GM10248 (cell line): Measurements from ENCODE around the gene ARHGAP26.

Source experiments
- CTCF ChIA-PET: fragments of 300-600 bp; sonication (Branson Sonifier 250); formaldehyde crosslinking; extraction: SDS; loops from one replicate; lab custom pipeline; 2021; ENCODE audit warnings: antibody characterized with exemption; lab: Yijun Ruan, JAX
- POLR2A ChIA-PET: fragments of 350-650 bp; sonication (Branson Sonifier 250); formaldehyde crosslinking; extraction: SDS; loops from one replicate; lab custom pipeline; 2020; ENCODE audit warnings: antibody characterized with exemption; lab: Yijun Ruan, JAX
- DNase-seq: peaks from one replicate; pipeline ENCODE4 v3.0.0; 2012; ENCODE audit errors: extremely low spot score
- CTCF ChIP-seq: IDR thresholded peaks from 2 replicates; pipeline ENCODE4 v1.5.1; 2012; ENCODE audit warnings: mild to moderate bottlenecking, low read depth; ENCODE audit errors: extremely low read depth, missing control alignments, control extremely low read depth

The ARHGAP26 gene

GRCh38 chr5:143182901-143183820 is 413.0 kb downstream of the ARHGAP26 start:
- ChIA-PET POLR2A (interaction anchor here (0.6 to 1.1 kb wide), 8 partner anchors 22 to 409 kb away, joined by 3 to 10 read pairs (median 4); no protein-coding TSS in a partner anchor), CTCF (interaction anchor here (0.7 to 2.8 kb wide), 21 partner anchors 9 to 251 kb away, joined by 3 to 14 read pairs (median 3); no protein-coding TSS in a partner anchor)
- no peak for TF ChIP-seq CTCF
- peak; percentile 56 for DNase-seq

DNA sequence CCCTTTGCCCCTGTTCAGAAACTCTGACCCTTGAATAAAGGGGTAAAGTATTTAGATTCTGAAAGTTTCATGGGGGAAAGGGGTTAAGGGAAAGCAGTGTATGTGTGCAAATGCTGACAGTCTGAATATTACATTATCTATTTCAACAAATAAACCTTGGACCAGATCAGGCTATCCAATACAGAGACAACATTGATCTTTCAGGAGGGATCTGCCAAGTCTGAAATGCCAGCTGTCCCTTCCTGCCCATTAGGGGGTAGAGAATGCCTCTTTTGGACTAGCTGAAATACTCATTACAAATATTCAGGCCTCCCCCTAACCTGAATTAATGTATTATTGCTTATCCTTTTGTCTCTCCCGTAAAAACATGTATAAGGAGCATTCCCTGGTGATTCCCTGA is 413.8 kb downstream of the ARHGAP26 start:
- TF ChIP-seq CTCF, result no peak
- POLR2A ChIA-PET, result interaction anchor here (0.6 to 1.1 kb wide), 3 partner anchors 23 to 181 kb away, joined by 3 to 4 read pairs (median 4); no protein-coding TSS in a partner anchor
- no peak for DNase-seq
- CTCF ChIA-PET, result interaction anchor here (0.7 to 2.2 kb wide), 10 partner anchors 11 to 156 kb away, joined by 3 to 8 read pairs (median 4); no protein-coding TSS in a partner anchor

GRCh38 chr5:143186623-143187022 is 416.4 kb downstream of the ARHGAP26 start:
- POLR2A ChIA-PET, result interaction anchor here (1.3 kb wide), 1 partner anchor 12 kb away, joined by 5 read pairs; no protein-coding TSS in a partner anchor
- CTCF ChIA-PET, result interaction anchor here (0.7 to 2.6 kb wide), 16 partner anchors 9 to 183 kb away, joined by 3 to 8 read pairs (median 4); no protein-coding TSS in a partner anchor
- no peak for TF ChIP-seq CTCF
- DNase-seq, result no peak

DNA sequence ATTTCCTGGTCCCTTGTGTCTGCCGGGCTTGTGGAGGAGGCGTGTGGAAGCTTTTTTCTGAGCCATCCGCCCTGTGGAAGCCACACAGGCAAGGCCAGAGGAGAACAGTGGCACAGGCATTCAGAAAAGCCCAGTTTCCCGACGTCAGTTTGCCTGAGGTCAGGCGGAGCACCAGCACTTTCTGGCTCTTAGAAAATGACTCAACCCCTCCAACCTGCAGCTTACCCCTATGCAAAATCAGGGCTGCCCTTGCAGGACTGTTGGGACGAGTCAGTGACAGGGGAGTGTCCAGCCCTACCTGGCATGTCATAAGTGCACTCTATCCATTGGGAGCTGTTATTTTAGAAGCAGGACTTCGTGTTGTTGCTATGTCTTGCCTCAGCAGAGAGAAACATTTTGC is 417.3 kb downstream of the ARHGAP26 start:
- POLR2A ChIA-PET, result interaction anchor here (0.5 to 1.3 kb wide), 3 partner anchors 13 to 39 kb away, joined by 3 to 8 read pairs (median 5); no protein-coding TSS in a partner anchor
- CTCF ChIA-PET, result interaction anchor here (0.9 to 3.5 kb wide), 18 partner anchors 8 to 184 kb away, joined by 3 to 21 read pairs (median 5); no protein-coding TSS in a partner anchor
- TF ChIP-seq CTCF, result no peak
- DNase-seq, result no peak

GRCh38 chr5:143188083-143188482 is 417.9 kb downstream of the ARHGAP26 start:
- ChIA-PET CTCF (interaction anchor here (1.0 to 3.5 kb wide), 18 partner anchors 8 to 216 kb away, joined by 3 to 21 read pairs (median 5); partner anchors contain the start of gene NR3C1), POLR2A (interaction anchor here (0.6 to 1.2 kb wide), 2 partner anchors 12 to 38 kb away, joined by 3 read pairs; no protein-coding TSS in a partner anchor)
- TF ChIP-seq CTCF, result no peak
- no peak for DNase-seq

- CTCF ChIA-PET, result interaction anchor here (0.7 to 3.5 kb wide), 18 partner anchors 7 to 216 kb away, joined by 3 to 21 read pairs (median 5); partner anchors contain the start of gene NR3C1
- no peak for DNase-seq
- POLR2A ChIA-PET, result interaction anchor here (1.2 kb wide), 1 partner anchor 11 kb away, joined by 3 read pairs; no protein-coding TSS in a partner anchor
- TF ChIP-seq CTCF, result no peak
Observed at GRCh38 chr5:143188692-143189091, 418.5 kb downstream of the ARHGAP26 start.
